Dermis blood vessel endothelial cell (primary cell): ENCODE data around the gene GLCE. TPM values are rescaled to one million over a fixed set of nuclear protein-coding genes. Genes with fewer than 3 reads are reported as not detected.
"Not testable (repeated sequence)": the region's sequence is repeated elsewhere in the genome, so short reads cannot be mapped to it uniquely, and the experiment has no call there.

Source experiments
- DNase-seq: peaks from one replicate; pipeline ENCODE4 v3.0.0; 2010
- total RNA-seq: library from RNA; depleted of rRNA; stranded (reverse); fragments of >200 nt; gene quantifications from 2 replicates; pipeline ENCODE4 v1.2.3, GENCODE V29; 2014

The GLCE gene
- total RNA-seq, 1 donor from 2014 or later: 65.7 TPM

- DNase-seq: no peak
Observed at GRCh38 chr15:69138963-69139362, 21.5 kb upstream of the GLCE start.

- DNase-seq: no peak
Observed at GRCh38 chr15:69140306-69140705, 20.1 kb upstream of the GLCE start.

- peak; percentile 58 for DNase-seq
Observed at GRCh38 chr15:69141286-69141701, 19.1 kb upstream of the GLCE start.

GRCh38 chr15:69141833-69142232, 18.6 kb upstream of the GLCE start:
- DNase-seq: no peak

GRCh38 chr15:69143756-69144436, 16.5 kb upstream of the GLCE start:
- no peak for DNase-seq

- no peak for DNase-seq
Observed at GRCh38 chr15:69144530-69144929, 15.9 kb upstream of the GLCE start.

GRCh38 chr15:69145149-69145693, 15.2 kb upstream of the GLCE start:
- no peak for DNase-seq

GRCh38 chr15:69145694-69146492, 14.5 kb upstream of the GLCE start:
- no peak for DNase-seq

GRCh38 chr15:69146724-69147435, 13.6 kb upstream of the GLCE start:
- no peak for DNase-seq

- no peak for DNase-seq
Observed at GRCh38 chr15:69148465-69148864, 12.0 kb upstream of the GLCE start.

GRCh38 chr15:69149163-69149562, 11.3 kb upstream of the GLCE start:
- DNase-seq: no peak

GRCh38 chr15:69149803-69150202, 10.6 kb upstream of the GLCE start:
- no peak for DNase-seq

GRCh38 chr15:69150336-69150735, 10.1 kb upstream of the GLCE start:
- no peak for DNase-seq

GRCh38 chr15:69150841-69151240, 9.6 kb upstream of the GLCE start:
- DNase-seq: no peak

GRCh38 chr15:69153046-69153445, 7.4 kb upstream of the GLCE start:
- DNase-seq: no peak

GRCh38 chr15:69153587-69153986, 6.8 kb upstream of the GLCE start:
- not testable (repeated sequence) for DNase-seq

GRCh38 chr15:69154078-69154477, 6.4 kb upstream of the GLCE start:
- DNase-seq: peak; percentile 93

- peak; percentile 98 for DNase-seq
Observed at GRCh38 chr15:69154684-69155083, 5.8 kb upstream of the GLCE start.

- no peak for DNase-seq
Observed at GRCh38 chr15:69156736-69157381, 3.6 kb upstream of the GLCE start.

GRCh38 chr15:69158201-69158842, 2.1 kb upstream of the GLCE start:
- DNase-seq: no peak

GRCh38 chr15:69158843-69159240, 1.6 kb upstream of the GLCE start:
- no peak for DNase-seq

GRCh38 chr15:69159805-69160140, 662 bp upstream of the GLCE start:
- DNase-seq: no peak
